K562 (cell line): ENCODE data around the gene MVB12B. TPM values are rescaled to one million over a fixed set of nuclear protein-coding genes. Genes with fewer than 3 reads are reported as not detected.

Experiments
- ATAC-seq: fragments of 200-7000 bp; cut with Tn5 transposase; 3 replicates; pipeline ENCODE4 v1.9.1; 2020; ENCODE audit warnings: moderate library complexity
- BruUV-seq: library from RNA; stranded (reverse); fragments of 400-500 nt; replicated peaks from 2 replicates; lab custom pipeline; 2021; lab: Mats Ljungman, UMichigan
- CTCF ChIA-PET: fragments of 300-600 bp; formaldehyde crosslinking; extraction: SDS; loops from one replicate; lab custom pipeline; 2021; ENCODE audit warnings: low intra/inter-chr PET ratio; lab: Yijun Ruan, JAX
- POLR2A ChIA-PET: fragments of 300-600, 350-650 bp; sonication (Branson Sonifier 250); formaldehyde crosslinking; extraction: SDS; loops from one replicate; lab custom pipeline; 2021; ENCODE audit warnings: antibody characterized with exemption, inconsistent platforms; lab: Yijun Ruan, JAX
- DNase-seq, 4 experiments: peaks; one replicate each; pipeline versions ENCODE4 v3.0.0 to v3.0.0-alpha.2; 2011 to 2018; ENCODE audit warnings: low spot score in 3 of 4, mixed read lengths in 3 of 4; ENCODE audit errors: extremely low read depth in 1 of 4
- FAIRE-seq: peaks from 2 replicates; lab custom pipeline; 2011; peaks lifted over from hg19 to GRCh38; lab: Jason Lieb, UNC
- H2AFZ ChIP-seq: 2 replicates; pipeline ENCODE4 v1.6.0; 2011; ENCODE audit warnings: low read depth, low read length, control low read depth, inconsistent platforms
- H3K27ac ChIP-seq: fragments of 200-600 bp; 3 replicates; pipeline ENCODE4 v1.8.0; 2011; ENCODE audit warnings: low read depth, mild to moderate bottlenecking, control low read depth, inconsistent platforms, low read length, moderate library complexity, mixed read lengths; ENCODE audit errors: extremely low read depth
- H3K27me3 ChIP-seq, 2 experiments: fragments of 300-600 bp in 1 of 2; 2 replicates in 1 of 2; 3 replicates in 1 of 2; pipeline versions ENCODE4 v1.6.0 to v1.8.0; 2011; ENCODE audit warnings: inconsistent platforms in 2 of 2, low read length in 2 of 2, mild to moderate bottlenecking in 1 of 2, mixed read lengths in 1 of 2, moderate library complexity in 1 of 2; ENCODE audit not compliant: control insufficient read depth in 2 of 2, insufficient read depth in 2 of 2
- H3K36me3 ChIP-seq: fragments of 300-600 bp; 3 replicates; pipeline ENCODE4 v1.8.0; 2011; ENCODE audit warnings: mild to moderate bottlenecking, low read length, inconsistent platforms; ENCODE audit not compliant: control insufficient read depth, insufficient read depth
- H3K4me1 ChIP-seq, 2 experiments: fragments of 200-600 bp in 1 of 2; replicated peaks in 1 of 2; 2 replicates in 1 of 2; 3 replicates in 1 of 2; pipeline versions ENCODE4 v1.5.1 to v1.8.0; 2011; ENCODE audit warnings: inconsistent platforms in 2 of 2, low read length in 2 of 2, mild to moderate bottlenecking in 1 of 2, mixed read lengths in 1 of 2, moderate library complexity in 1 of 2; ENCODE audit not compliant: control insufficient read depth in 2 of 2, insufficient read depth in 2 of 2
- H3K4me2 ChIP-seq: 2 replicates; pipeline ENCODE4 v1.6.1; 2011; ENCODE audit warnings: low read length, control low read depth, inconsistent platforms, mixed read lengths; ENCODE audit not compliant: insufficient read depth
- H3K4me3 ChIP-seq: fragments of 200-600 bp; sonication (generic), shearing (Covaris generic); 2 replicates; pipeline ENCODE4 v1.5.1; 2016; ENCODE audit warnings: control low read depth, inconsistent platforms
- H3K79me2 ChIP-seq: fragments of 200-600 bp; 3 replicates; pipeline ENCODE4 v1.8.0; 2011; ENCODE audit warnings: low read length, inconsistent platforms; ENCODE audit not compliant: control insufficient read depth, insufficient read depth
- H3K9ac ChIP-seq, 2 experiments: 2 replicates each; pipeline versions ENCODE4 v1.6.0 to v1.6.1; 2011; ENCODE audit warnings: low read depth in 2 of 2, low read length in 2 of 2, control low read depth in 1 of 2, inconsistent platforms in 1 of 2, mild to moderate bottlenecking in 1 of 2, mixed read lengths in 1 of 2; ENCODE audit not compliant: insufficient read depth in 1 of 2
- H3K9me1 ChIP-seq: one replicate; pipeline ENCODE4 v1.6.0; 2011; ENCODE audit warnings: inconsistent platforms, mild to moderate bottlenecking, low read length, moderate library complexity; ENCODE audit not compliant: control insufficient read depth, insufficient read depth
- H3K9me3 ChIP-seq: replicated peaks from 2 replicates; pipeline ENCODE4 v1.5.1; 2011; ENCODE audit warnings: low read depth, low read length, inconsistent platforms; ENCODE audit not compliant: control insufficient read depth, insufficient read depth
- H4K20me1 ChIP-seq: replicated peaks from 2 replicates; pipeline ENCODE4 v1.6.1; 2011; ENCODE audit warnings: low read length, inconsistent platforms, mixed read lengths; ENCODE audit not compliant: control insufficient read depth, insufficient read depth
- CEBPB ChIP-seq: fragments of 450-650 bp; IDR thresholded peaks from 2 replicates; pipeline ENCODE4 v1.6.1; 2016; ENCODE audit warnings: missing genetic modification characterization, missing compliant biosample characterization
- ETV5 ChIP-seq: sonication (generic); formaldehyde crosslinking; IDR thresholded peaks from 2 replicates; pipeline ENCODE4 v1.4.0; 2020; ENCODE audit warnings: low read depth, mild to moderate bottlenecking, missing genetic modification reagents
- FUS ChIP-seq: fragments of 200-400 bp; formaldehyde crosslinking; optimal IDR thresholded peaks from 2 replicates; pipeline ENCODE3; 2017; ENCODE audit warnings: low read depth, low read length
- JUND ChIP-seq, 2 experiments: IDR thresholded peaks; 2 replicates in 1 of 2; 3 replicates in 1 of 2; pipeline ENCODE4 v1.6.1; 2011; ENCODE audit warnings: borderline replicate concordance in 2 of 2, low read depth in 2 of 2, low read length in 2 of 2, improper control_type of control experiment in 1 of 2, missing biosample characterization in 1 of 2, missing genetic modification characterization in 1 of 2, missing genetic modification reagents in 1 of 2
- NCOR1 ChIP-seq: fragments of 450-650 bp; IDR thresholded peaks from 2 replicates; pipeline ENCODE4 v1.6.1; 2016; ENCODE audit warnings: mild to moderate bottlenecking, moderate library complexity
- POLR3G ChIP-seq: IDR thresholded peaks from 2 replicates; pipeline ENCODE4 v1.6.1; 2011; ENCODE audit not compliant: insufficient read length, insufficient replicate concordance; ENCODE audit errors: extremely low read depth
- SMARCE1 ChIP-seq: fragments of 450-650 bp; IDR thresholded peaks from 2 replicates; pipeline ENCODE4 v1.7.1; 2016; ENCODE audit warnings: mild to moderate bottlenecking
- TEAD1 ChIP-seq, 2 experiments: fragments of 450-650 bp in 1 of 2; sonication (generic) in 1 of 2; formaldehyde crosslinking; IDR thresholded peaks; 2 replicates each; pipeline versions ENCODE4 v1.4.0 to v1.8.0; 2020 to 2022; ENCODE audit warnings: mild to moderate bottlenecking in 2 of 2, missing genetic modification reagents in 1 of 2
- ZNF57 ChIP-seq: fragments of 450-650 bp; formaldehyde crosslinking; IDR thresholded peaks from 2 replicates; pipeline ENCODE4 v1.4.0; 2020; ENCODE audit warnings: mild to moderate bottlenecking, moderate library complexity
- ZSCAN32 ChIP-seq: fragments of 450-650 bp; formaldehyde crosslinking; IDR thresholded peaks from 2 replicates; pipeline ENCODE4 v1.4.0; 2020; ENCODE audit warnings: mild to moderate bottlenecking, moderate library complexity
- WGBS: fragments of 100-300 bp; shearing (Covaris generic); methylation state at CpG from one replicate; pipeline ENCODE4 v1.1.6; 2016; ENCODE audit warnings: low coverage, mixed read lengths; ENCODE audit not compliant: insufficient coverage; ENCODE audit errors: missing lambda C conversion rate; 5-methylcytosine and 5-hydroxymethylcytosine counted together
- in situ Hi-C: fragments of 300-500 bp; cut with MboI; formaldehyde crosslinking; loops from 4 replicates; pipeline ENCODE4 v1.15.0; 2018; ENCODE audit warnings: inconsistent platforms, mixed read lengths
- intact Hi-C: fragments of 100-400 bp; cut with micrococcal nuclease; formaldehyde crosslinking; loops from 2 replicates; pipeline ENCODE4 v1.14.2; 2022
- polyA plus RNA-seq, 8 experiments: library from polyadenylated mRNA; depleted of rRNA in 4 of 8; stranded (reverse) in 5 of 8; unstranded in 3 of 8; fragments of >200 nt; fragmentation: Nextera tagmentation in 2 of 8; fragmentation: Illumina TruSeq in 1 of 8; extraction: Ambion mirVana in 2 of 8; extraction: Trizol in 1 of 8; gene quantifications; 2 replicates each; pipeline versions ENCODE4 v1.2.1 to v1.2.3, GENCODE V29; 2011 to 2014; ENCODE audit warnings: inconsistent platforms in 1 of 8, missing spikeins in 1 of 8
- total RNA-seq, 7 experiments: library from RNA; depleted of rRNA in 6 of 7; stranded (reverse); fragments of >200 nt in 6 of 7; fragmentation: Illumina TruSeq in 2 of 7; extraction: Trizol in 2 of 7; gene quantifications; 2 replicates each; pipeline versions ENCODE4 v1.2.1 to v1.2.3, GENCODE V29; 2011 to 2021; ENCODE audit warnings: low replicate concordance in 1 of 7
- TF ChIP-seq, protein P1 (sequence below), 2 experiments: fragments of 450-650 bp in 1 of 2; sonication (generic) in 1 of 2; formaldehyde crosslinking; conservative IDR thresholded peaks; 2 replicates each; pipeline versions ENCODE4 v1.4.0 to v1.8.1; 2020 to 2022; ENCODE audit warnings: mild to moderate bottlenecking in 1 of 2, missing genetic modification reagents in 1 of 2

MVB12B gene
- total and polyA plus RNA-seq, 9 of the 15 experiments (the other 6 are each of a cell fraction or from before 2014, with no cell fraction given) = not detected

DNA sequence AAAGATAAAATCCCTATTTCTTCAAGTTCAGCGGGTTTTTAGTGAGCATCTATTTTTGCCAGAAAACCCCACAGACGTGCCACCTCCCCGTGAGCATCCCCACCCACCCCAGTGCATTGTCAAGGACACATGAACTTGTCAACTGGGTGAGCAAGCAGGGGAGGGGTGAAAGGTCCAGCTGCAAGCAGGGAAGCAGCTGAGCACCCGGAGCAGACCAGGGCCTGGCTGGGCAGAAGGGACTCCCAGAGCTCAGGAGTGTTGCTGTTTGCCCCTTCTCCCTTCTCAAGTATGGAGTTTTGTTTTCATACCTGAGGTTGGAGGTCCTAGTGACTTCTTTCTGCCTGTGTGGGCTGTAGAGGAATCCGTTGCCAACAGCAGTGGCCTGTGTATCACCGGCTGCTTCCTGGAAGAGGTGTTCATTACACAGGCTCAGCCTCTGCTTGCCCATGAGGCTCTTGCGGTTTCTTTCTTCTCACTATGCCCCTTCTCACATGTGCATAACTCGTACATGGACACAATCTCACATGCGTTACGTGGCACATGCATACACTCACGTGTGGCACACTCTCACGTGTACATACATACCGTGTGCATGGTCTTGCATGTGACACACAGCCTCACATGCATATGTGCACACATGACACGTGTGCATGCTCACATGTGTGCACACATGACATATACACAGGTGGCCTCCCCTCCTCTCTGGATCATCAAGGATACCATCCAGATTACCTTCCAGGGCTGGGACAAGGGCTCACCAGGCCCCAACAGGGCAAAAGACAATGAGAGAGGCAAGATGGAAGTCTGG lies 126.7 kb downstream of the MVB12B start:
- ChIA-PET CTCF (no interaction called here), POLR2A (interaction anchor here (0.7 kb wide), 1 partner anchor 290 kb away, joined by 3 read pairs; no protein-coding TSS in a partner anchor)
- no peak for ATAC-seq
- Histone ChIP-seq H3K9me1 (peaks cover 2% of the 10 kb centered on the region), H3K27ac (no peak overlapping the region), H3K36me3 (no peaks in the 10 kb centered on the region), H3K9ac (no peak overlapping the region), H3K27me3 (peaks cover 20 to 75% of the 10 kb centered on the region in 2 experiments), H3K79me2 (no peaks in the 10 kb centered on the region), H3K4me1 (no peaks in the 10 kb centered on the region), H3K4me3 (no peak overlapping the region), H3K9me3 (no peaks in the 10 kb centered on the region), H3K4me2 (no peak overlapping the region), H4K20me1 (0 out of 2 replicates have a peak, but pooled peaks cover 3% of the 10 kb centered on the region), H2AFZ (no peak overlapping the region)
- no TSS peak for BruUV-seq
- no peak for FAIRE-seq
- no peak for DNase-seq
- in situ Hi-C loops (no loop called here), intact Hi-C loops (no loop called here)
- TF ChIP-seq ZNF57 (CRISPR knock-in tag) (no peak), ETV5 (no peak), SMARCE1 (no peak), POLR3G (no peak), FUS (no peak), TEAD1 (CRISPR knock-in tag; IDR thresholded peaks at IDR 0.05) (no peak), CEBPB (tag) (no peak), JUND (IDR thresholded peaks at IDR 0.05; ENCODE audit: borderline replicate concordance, low read depth, low read length) (no peak), JUND (tag; IDR thresholded peaks at IDR 0.05; ENCODE audit: borderline replicate concordance, low read depth, low read length) (no peak), NCOR1 (no peak), ZSCAN32 (CRISPR knock-in tag) (no peak)
- TF ChIP-seq, protein P1, sequence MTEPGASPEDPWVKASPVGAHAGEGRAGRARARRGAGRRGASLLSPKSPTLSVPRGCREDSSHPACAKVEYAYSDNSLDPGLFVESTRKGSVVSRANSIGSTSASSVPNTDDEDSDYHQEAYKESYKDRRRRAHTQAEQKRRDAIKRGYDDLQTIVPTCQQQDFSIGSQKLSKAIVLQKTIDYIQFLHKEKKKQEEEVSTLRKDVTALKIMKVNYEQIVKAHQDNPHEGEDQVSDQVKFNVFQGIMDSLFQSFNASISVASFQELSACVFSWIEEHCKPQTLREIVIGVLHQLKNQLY (CRISPR knock-in tag; conservative IDR thresholded peaks at IDR 0.05) = no peak
- WGBS = 0% methylated on average over 13 of the region's 14 CpGs
